ENCODE measurements around the gene CCIN. TPM values are rescaled to one million over a fixed set of nuclear protein-coding genes. Genes with fewer than 3 reads are reported as not detected.

CCIN gene
- total RNA-seq, 2 experiments from 2014 or later, result not detected

GRCh38 chr9:36142510-36143244 lies 26.5 kb upstream of the CCIN start:
- intact Hi-C loops (cut with micrococcal nuclease), result loop anchor here (1.0 to 5.0 kb wide), 3 partner anchors 9 to 890 kb away; partner anchors contain the start of gene PAX5
- Mint-ChIP-seq H3K4me1 (ENCODE audit: low read depth) (peaks cover 86% of the 10 kb centered on the region), H3K27me3 (ENCODE audit: low read depth) (no peaks in the 10 kb centered on the region)

GRCh38 chr9:36143245-36143641 lies 25.9 kb upstream of the CCIN start:
- H3K36me3 Mint-ChIP-seq (ENCODE audit: low read depth), result peaks cover 15% of the 10 kb centered on the region
- H3K4me3 Mint-ChIP-seq, result peak overlapping the region; percentile 79
- H3K9me3 Mint-ChIP-seq, result peaks cover 13% of the 10 kb centered on the region

More at GRCh38 chr9:36142510-36143244, 26.5 kb upstream of the CCIN start:
- peaks cover 15% of the 10 kb centered on the region for H3K36me3 Mint-ChIP-seq (ENCODE audit: low read depth)
- H3K27ac Mint-ChIP-seq, result peak overlapping the region; percentile 93
- peak; percentile 36 for DNase-seq
- CTCF ChIA-PET, result interaction anchor here (1.5 to 2.3 kb wide), 4 partner anchors 9 to 40 kb away, joined by 4 to 10 read pairs (median 8); no protein-coding TSS in a partner anchor
- H3K9me3 Mint-ChIP-seq, result peaks cover 13% of the 10 kb centered on the region
- peak overlapping the region; percentile 79 for H3K4me3 Mint-ChIP-seq

DNA sequence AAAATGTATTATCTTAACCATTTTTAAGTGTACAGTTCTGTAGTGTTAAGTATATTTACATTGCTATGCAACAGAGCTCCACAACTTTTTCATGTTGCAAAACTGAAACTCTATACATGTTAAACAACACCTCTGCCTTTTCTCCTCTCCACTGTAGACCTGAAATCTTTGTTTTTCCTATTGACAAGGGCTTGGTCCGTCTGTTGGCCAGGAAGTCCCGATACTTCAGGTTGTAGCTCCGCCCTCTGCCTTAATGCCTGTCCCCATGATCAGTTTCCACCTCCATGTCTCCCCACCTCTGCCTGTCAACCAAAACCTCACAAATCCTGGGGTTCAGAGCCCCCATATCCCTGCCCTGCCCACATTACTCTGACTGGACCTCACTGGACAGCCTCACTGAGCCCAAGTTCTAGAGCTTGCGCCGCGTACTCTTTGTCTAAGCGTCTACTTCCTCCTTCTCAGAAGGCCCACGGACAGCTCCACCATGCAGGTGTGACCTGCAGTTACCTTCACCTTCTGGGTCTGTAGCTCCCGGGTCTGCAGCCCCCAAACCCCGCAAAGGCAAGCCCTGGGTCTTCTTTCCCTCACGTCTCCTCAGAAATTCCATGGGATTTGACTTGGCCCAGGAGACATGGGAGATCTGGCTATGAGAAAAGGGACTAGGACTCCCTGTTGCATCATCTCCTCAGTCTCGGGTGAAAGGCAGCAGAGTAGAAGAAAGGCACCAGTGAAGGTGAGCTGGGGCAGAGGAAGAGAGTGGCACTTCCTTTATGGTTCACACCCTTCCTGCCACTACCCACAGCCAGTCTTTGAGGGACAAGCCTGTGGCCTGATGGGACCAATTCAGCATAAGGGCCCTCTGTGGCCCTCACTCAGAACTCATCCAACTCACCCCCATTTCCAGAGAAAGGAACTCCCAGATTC lies 24.6 kb upstream of the CCIN start:
- CTCF ChIA-PET, result interaction anchor here (1.0 to 2.3 kb wide), 7 partner anchors 7 to 46 kb away, joined by 3 to 10 read pairs (median 4); no protein-coding TSS in a partner anchor
- intact Hi-C loops (cut with micrococcal nuclease), result loop anchor here (1.0 to 5.0 kb wide), 3 partner anchors 8 to 888 kb away; partner anchors contain the start of genes GLIPR2 and PAX5
- H3K36me3 Mint-ChIP-seq (ENCODE audit: low read depth), result peaks cover 15% of the 10 kb centered on the region
- no peaks in the 10 kb centered on the region for H3K27me3 Mint-ChIP-seq (ENCODE audit: low read depth)
- peaks cover 88% of the 10 kb centered on the region for H3K4me1 Mint-ChIP-seq (ENCODE audit: low read depth)
- peak overlapping the region; percentile 79 for H3K4me3 Mint-ChIP-seq
- peak; percentile 52 for DNase-seq
- H3K27ac Mint-ChIP-seq, result peak overlapping the region; percentile 93
- H3K9me3 Mint-ChIP-seq, result peaks cover 13% of the 10 kb centered on the region

More at GRCh38 chr9:36143245-36143641, 25.9 kb upstream of the CCIN start:
- H3K4me1 Mint-ChIP-seq (ENCODE audit: low read depth), result peaks cover 89% of the 10 kb centered on the region
- peak overlapping the region; percentile 93 for H3K27ac Mint-ChIP-seq
- no peak for DNase-seq
- intact Hi-C loops (cut with micrococcal nuclease), result loop anchor here (1.0 to 5.0 kb wide), 3 partner anchors 8 to 889 kb away; partner anchors contain the start of gene PAX5
- no peaks in the 10 kb centered on the region for H3K27me3 Mint-ChIP-seq (ENCODE audit: low read depth)
- CTCF ChIA-PET, result interaction anchor here (1.3 to 2.3 kb wide), 5 partner anchors 8 to 40 kb away, joined by 3 to 10 read pairs (median 5); no protein-coding TSS in a partner anchor

DNA sequence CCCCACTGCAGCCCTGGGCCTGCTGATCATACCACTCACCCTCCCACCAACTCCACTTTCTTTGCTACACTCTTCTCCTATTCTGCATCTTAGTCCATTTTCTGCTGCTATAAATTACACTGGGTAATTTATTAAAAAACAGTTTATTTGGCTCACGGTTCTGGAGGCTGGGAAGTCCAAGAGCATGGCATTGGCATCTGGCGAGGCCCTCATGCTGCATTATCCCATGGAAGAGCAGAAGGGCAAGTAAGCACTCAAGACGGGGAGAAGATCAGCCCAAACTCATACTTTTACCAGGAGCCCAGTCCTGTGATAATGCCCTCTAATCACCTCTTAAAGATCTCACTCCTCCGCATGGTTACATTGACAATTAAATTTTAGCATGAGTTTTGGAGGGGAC lies 23.2 kb upstream of the CCIN start:
- Mint-ChIP-seq H3K36me3 (ENCODE audit: low read depth) (peaks cover 15% of the 10 kb centered on the region), H3K27ac (no peak overlapping the region), H3K4me3 (no peak overlapping the region), H3K9me3 (peaks cover 13% of the 10 kb centered on the region), H3K4me1 (ENCODE audit: low read depth) (peaks cover 88% of the 10 kb centered on the region), H3K27me3 (ENCODE audit: low read depth) (no peaks in the 10 kb centered on the region)
- intact Hi-C loops (cut with micrococcal nuclease), result no loop called here
- CTCF ChIA-PET, result no interaction called here
- no peak for DNase-seq

DNA sequence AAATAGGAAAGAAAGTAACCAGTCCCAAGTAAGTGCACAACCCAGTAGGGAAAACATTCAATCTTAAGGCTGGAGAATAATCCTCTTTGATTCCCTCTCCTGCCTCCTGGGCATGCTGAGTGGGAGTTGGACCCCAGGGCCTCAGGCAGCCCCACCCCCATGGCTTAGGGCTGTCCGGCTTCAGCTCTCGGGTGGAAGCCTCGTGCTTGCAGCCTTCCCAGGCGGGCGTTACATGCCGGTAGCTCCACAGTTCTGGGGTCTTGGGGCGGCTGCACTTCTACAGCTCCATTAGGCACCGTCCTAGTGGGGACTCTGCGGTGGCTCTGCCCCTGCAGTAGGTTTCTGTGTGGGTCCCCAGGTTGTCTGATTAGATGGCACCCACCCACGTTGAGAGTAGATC lies 22.5 kb upstream of the CCIN start:
- CTCF ChIA-PET, result no interaction called here
- intact Hi-C loops (cut with micrococcal nuclease), result no loop called here
- H3K4me3 Mint-ChIP-seq, result no peak overlapping the region

GRCh38 chr9:36147441-36148175 lies 21.6 kb upstream of the CCIN start:
- intact Hi-C loops (cut with micrococcal nuclease), result no loop called here

More for the DNA sequence above, 22.5 kb upstream of the CCIN start:
- peaks cover 15% of the 10 kb centered on the region for H3K36me3 Mint-ChIP-seq (ENCODE audit: low read depth)
- DNase-seq, result no peak
- H3K9me3 Mint-ChIP-seq, result peaks cover 13% of the 10 kb centered on the region
- H3K4me1 Mint-ChIP-seq (ENCODE audit: low read depth), result peaks cover 88% of the 10 kb centered on the region
- H3K27ac Mint-ChIP-seq, result no peak overlapping the region
- no peaks in the 10 kb centered on the region for H3K27me3 Mint-ChIP-seq (ENCODE audit: low read depth)

GRCh38 chr9:36148311-36149051 lies 20.7 kb upstream of the CCIN start:
- H3K4me1 Mint-ChIP-seq (ENCODE audit: low read depth), result peaks cover 82% of the 10 kb centered on the region
- intact Hi-C loops (cut with micrococcal nuclease), result no loop called here
- DNase-seq, result peak; percentile 69
- peaks cover 15% of the 10 kb centered on the region for H3K36me3 Mint-ChIP-seq (ENCODE audit: low read depth)
- CTCF ChIA-PET, result interaction anchor here (0.6 to 3.6 kb wide), 6 partner anchors 9 to 154 kb away, joined by 3 to 20 read pairs (median 6); no protein-coding TSS in a partner anchor
- H3K27me3 Mint-ChIP-seq (ENCODE audit: low read depth), result no peaks in the 10 kb centered on the region
- H3K4me3 Mint-ChIP-seq, result no peak overlapping the region
- H3K27ac Mint-ChIP-seq, result no peak overlapping the region
- H3K9me3 Mint-ChIP-seq, result peaks cover 13% of the 10 kb centered on the region

More at GRCh38 chr9:36147441-36148175, 21.6 kb upstream of the CCIN start:
- CTCF ChIA-PET, result interaction anchor here (0.6 to 1.5 kb wide), 2 partner anchors 45 to 153 kb away, joined by 9 to 12 read pairs; no protein-coding TSS in a partner anchor
- H3K36me3 Mint-ChIP-seq (ENCODE audit: low read depth), result peaks cover 15% of the 10 kb centered on the region
- no peak overlapping the region for H3K27ac Mint-ChIP-seq
- H3K4me1 Mint-ChIP-seq (ENCODE audit: low read depth), result peaks cover 86% of the 10 kb centered on the region
- no peak overlapping the region for H3K4me3 Mint-ChIP-seq
- peaks cover 13% of the 10 kb centered on the region for H3K9me3 Mint-ChIP-seq
- DNase-seq, result no peak
- no peaks in the 10 kb centered on the region for H3K27me3 Mint-ChIP-seq (ENCODE audit: low read depth)

DNA sequence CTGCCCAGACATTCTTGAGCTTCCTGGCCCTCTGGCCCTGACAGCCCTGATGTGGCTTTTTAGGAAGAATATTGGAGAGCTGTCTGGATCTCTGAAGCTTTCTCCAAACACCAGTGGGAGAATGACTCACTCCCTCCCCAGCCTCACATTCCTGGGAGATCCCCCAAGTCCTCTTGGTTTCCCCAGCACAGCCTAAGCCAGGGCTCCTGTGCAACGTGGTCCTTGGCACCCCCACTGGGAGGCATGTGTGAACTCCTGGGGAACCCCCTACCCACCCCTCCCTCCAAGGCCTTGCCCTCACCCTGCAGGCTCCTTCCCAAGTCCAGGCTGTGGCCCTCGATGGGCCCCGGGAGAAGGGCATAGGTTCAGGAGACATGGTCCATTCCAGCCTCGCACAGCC lies 20.0 kb upstream of the CCIN start:
- Mint-ChIP-seq H3K4me1 (ENCODE audit: low read depth) (peaks cover 81% of the 10 kb centered on the region), H3K9me3 (peaks cover 13% of the 10 kb centered on the region), H3K36me3 (ENCODE audit: low read depth) (peaks cover 15% of the 10 kb centered on the region), H3K4me3 (no peak overlapping the region), H3K27ac (no peak overlapping the region), H3K27me3 (ENCODE audit: low read depth) (no peaks in the 10 kb centered on the region)
- CTCF ChIA-PET, result interaction anchor here (0.6 to 3.6 kb wide), 5 partner anchors 10 to 46 kb away, joined by 3 to 20 read pairs (median 4); no protein-coding TSS in a partner anchor
- DNase-seq, result no peak
- intact Hi-C loops (cut with micrococcal nuclease), result no loop called here

GRCh38 chr9:36150574-36151315 lies 18.4 kb upstream of the CCIN start:
- peaks cover 72% of the 10 kb centered on the region for H3K4me1 Mint-ChIP-seq (ENCODE audit: low read depth)
- no peaks in the 10 kb centered on the region for H3K27me3 Mint-ChIP-seq (ENCODE audit: low read depth)
- intact Hi-C loops (cut with micrococcal nuclease), result loop anchor here (1.0 to 2.0 kb wide), 4 partner anchors 7 to 114 kb away; partner anchors contain the start of genes GLIPR2 and RECK
- H3K36me3 Mint-ChIP-seq (ENCODE audit: low read depth), result peaks cover 9% of the 10 kb centered on the region
- H3K27ac Mint-ChIP-seq, result peak overlapping the region; percentile 94
- CTCF ChIA-PET, result interaction anchor here (1.2 to 3.6 kb wide), 6 partner anchors 7 to 48 kb away, joined by 3 to 20 read pairs (median 8); partner anchors contain the start of gene CLTA
- H3K9me3 Mint-ChIP-seq, result peaks cover 7% of the 10 kb centered on the region
- H3K4me3 Mint-ChIP-seq, result peak overlapping the region; percentile 80
- DNase-seq, result no peak
